Upper lobe of right lung (tissue), 1 donor: Measurements from ENCODE around the gene UBA6. TPM values are rescaled to one million over a fixed set of nuclear protein-coding genes. Genes with fewer than 3 reads are reported as not detected.
A peak's percentile ranks its signal among the peaks of the same experiment; 100 is the strongest.

ENCODE experiments used
- ATAC-seq: fragments of 200-7000 bp; cut with Tn5 transposase; one replicate; pipeline ENCODE4 v1.9.1; 2020; ENCODE audit warnings: mild to moderate bottlenecking, moderate library complexity
- DNase-seq: peaks from one replicate; pipeline ENCODE4 v3.0.0-alpha.2; 2020
- H3K27ac ChIP-seq: fragments of 200-600 bp; one replicate; pipeline ENCODE4 v1.8.0; 2022
- H3K27me3 ChIP-seq: fragments of 200-600 bp; one replicate; pipeline ENCODE4 v1.8.0; 2022; ENCODE audit warnings: mild to moderate bottlenecking
- H3K36me3 ChIP-seq: fragments of 200-600 bp; one replicate; pipeline ENCODE4 v1.8.0; 2022
- H3K4me1 ChIP-seq: fragments of 200-600 bp; one replicate; pipeline ENCODE4 v1.8.0; 2022
- H3K4me3 ChIP-seq: fragments of 200-600 bp; one replicate; pipeline ENCODE4 v1.8.0; 2022; ENCODE audit warnings: mild to moderate bottlenecking
- H3K9me3 ChIP-seq: fragments of 200-600 bp; one replicate; pipeline ENCODE4 v1.8.0; 2022
- intact Hi-C: fragments of 100-400 bp; cut with DNase I; formaldehyde crosslinking; loops from one replicate; pipeline ENCODE4 v1.11.0; 2022
- total RNA-seq: library from RNA; stranded (reverse); fragmentation: NEBNext Ultra II Directional; extraction: Animal tissue kit (Norgen Biotek cat#: 25700); gene quantifications from one replicate; pipeline ENCODE4 v1.2.1, GENCODE V29; 2021
- TF ChIP-seq, protein P1 (sequence below): fragments of 200-600 bp; IDR thresholded peaks from one replicate; pipeline ENCODE4 v1.8.0; 2022; ENCODE audit warnings: antibody characterized with exemption
- donor health status: DM: no; HTN: yes; CAD: no; lungs with severe emphysema.

UBA6 gene
- total RNA-seq, 1 donor from 2014 or later = 48.5 TPM

DNA sequence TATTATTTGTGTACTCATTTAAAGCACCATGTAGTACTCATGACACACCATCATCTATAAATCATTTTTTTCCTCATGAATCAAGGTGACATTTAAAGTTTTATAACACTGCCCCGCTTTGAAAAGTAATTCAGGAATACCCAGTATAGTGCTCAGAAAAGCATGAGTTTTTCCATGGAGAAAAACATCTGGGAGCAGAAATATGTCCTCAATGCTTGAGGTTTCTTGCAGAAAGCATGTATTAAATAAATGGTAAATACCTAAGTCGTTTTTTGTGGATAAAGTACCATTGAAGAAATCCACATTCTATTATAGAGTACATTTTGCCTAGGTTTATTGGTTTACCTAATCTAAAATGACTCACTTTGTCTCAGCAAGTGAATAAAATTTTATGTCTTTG, 66.2 kb downstream of the UBA6 start:
- no peaks in the 10 kb centered on the region for H3K4me1 ChIP-seq
- intact Hi-C loops = no loop called here
- H3K36me3 ChIP-seq = peaks cover 58% of the 10 kb centered on the region
- H3K27me3 ChIP-seq = no peaks in the 10 kb centered on the region
- H3K27ac ChIP-seq = no peak overlapping the region
- no peaks in the 10 kb centered on the region for H3K9me3 ChIP-seq
- TF ChIP-seq, protein P1, sequence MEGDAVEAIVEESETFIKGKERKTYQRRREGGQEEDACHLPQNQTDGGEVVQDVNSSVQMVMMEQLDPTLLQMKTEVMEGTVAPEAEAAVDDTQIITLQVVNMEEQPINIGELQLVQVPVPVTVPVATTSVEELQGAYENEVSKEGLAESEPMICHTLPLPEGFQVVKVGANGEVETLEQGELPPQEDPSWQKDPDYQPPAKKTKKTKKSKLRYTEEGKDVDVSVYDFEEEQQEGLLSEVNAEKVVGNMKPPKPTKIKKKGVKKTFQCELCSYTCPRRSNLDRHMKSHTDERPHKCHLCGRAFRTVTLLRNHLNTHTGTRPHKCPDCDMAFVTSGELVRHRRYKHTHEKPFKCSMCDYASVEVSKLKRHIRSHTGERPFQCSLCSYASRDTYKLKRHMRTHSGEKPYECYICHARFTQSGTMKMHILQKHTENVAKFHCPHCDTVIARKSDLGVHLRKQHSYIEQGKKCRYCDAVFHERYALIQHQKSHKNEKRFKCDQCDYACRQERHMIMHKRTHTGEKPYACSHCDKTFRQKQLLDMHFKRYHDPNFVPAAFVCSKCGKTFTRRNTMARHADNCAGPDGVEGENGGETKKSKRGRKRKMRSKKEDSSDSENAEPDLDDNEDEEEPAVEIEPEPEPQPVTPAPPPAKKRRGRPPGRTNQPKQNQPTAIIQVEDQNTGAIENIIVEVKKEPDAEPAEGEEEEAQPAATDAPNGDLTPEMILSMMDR = no peak
- no peak overlapping the region for H3K4me3 ChIP-seq
- ATAC-seq (no peak), DNase-seq (no peak)

GRCh38 chr4:67632492-67632891, 68.5 kb downstream of the UBA6 start:
- intact Hi-C loops = no loop called here
- no peaks in the 10 kb centered on the region for H3K27me3 ChIP-seq
- DNase-seq = no peak
- H3K4me1 ChIP-seq = no peaks in the 10 kb centered on the region
- no peak overlapping the region for H3K27ac ChIP-seq
- peak; percentile 78 for ATAC-seq
- no peaks in the 10 kb centered on the region for H3K9me3 ChIP-seq
- H3K4me3 ChIP-seq = no peak overlapping the region
- TF ChIP-seq, protein P1 = no peak
- H3K36me3 ChIP-seq = peaks cover 58% of the 10 kb centered on the region

DNA sequence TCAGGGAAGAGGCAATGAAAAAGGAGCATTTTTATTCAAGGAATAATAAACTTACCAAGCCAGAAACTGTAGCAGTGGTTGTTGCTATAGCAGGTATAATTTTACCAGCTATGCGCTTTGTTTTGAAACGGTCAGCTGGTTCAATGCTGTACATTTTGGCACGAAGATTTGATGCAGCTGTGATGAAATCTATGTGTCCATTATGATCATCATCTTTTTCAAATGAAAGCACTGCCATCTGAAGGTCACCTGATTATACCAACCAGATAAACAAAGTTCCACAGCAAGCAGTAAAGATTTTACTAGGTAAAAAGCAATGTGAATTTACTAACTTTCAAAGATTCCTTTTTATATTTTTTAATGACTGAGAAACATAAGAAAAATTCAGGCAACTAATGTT, 76.0 kb downstream of the UBA6 start:
- DNase-seq (no peak), ATAC-seq (no peak)
- H3K4me3 ChIP-seq = no peak overlapping the region
- intact Hi-C loops = no loop called here
- H3K36me3 ChIP-seq = peaks cover 82% of the 10 kb centered on the region
- H3K27me3 ChIP-seq = no peaks in the 10 kb centered on the region
- H3K9me3 ChIP-seq = no peaks in the 10 kb centered on the region
- TF ChIP-seq, protein P1 = no peak
- no peaks in the 10 kb centered on the region for H3K4me1 ChIP-seq
- H3K27ac ChIP-seq = no peak overlapping the region

DNA sequence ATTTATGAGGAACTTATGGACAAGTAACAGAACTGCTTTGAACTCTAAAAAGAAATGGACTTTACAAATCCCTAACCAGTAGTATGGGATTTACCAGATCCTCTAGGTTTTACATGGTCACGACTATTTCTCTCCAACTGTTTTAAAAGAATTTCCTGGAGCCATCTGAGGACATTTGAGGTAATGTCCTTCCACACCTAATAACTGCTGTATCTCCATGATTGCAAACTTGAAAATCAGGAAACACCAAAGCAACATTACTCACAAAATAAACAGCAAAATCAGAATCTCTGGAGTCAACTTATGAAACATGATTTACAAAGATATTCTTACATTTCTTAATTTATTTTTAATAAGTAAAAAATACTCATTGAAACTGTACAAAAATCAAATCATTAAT, 84.5 kb downstream of the UBA6 start:
- Histone ChIP-seq H3K27ac (no peak overlapping the region), H3K36me3 (peaks cover 38% of the 10 kb centered on the region), H3K27me3 (no peaks in the 10 kb centered on the region), H3K4me3 (no peak overlapping the region), H3K4me1 (no peaks in the 10 kb centered on the region), H3K9me3 (no peaks in the 10 kb centered on the region)
- TF ChIP-seq, protein P1 = no peak
- intact Hi-C loops = no loop called here
- DNase-seq = no peak
- ATAC-seq = no peak

DNA sequence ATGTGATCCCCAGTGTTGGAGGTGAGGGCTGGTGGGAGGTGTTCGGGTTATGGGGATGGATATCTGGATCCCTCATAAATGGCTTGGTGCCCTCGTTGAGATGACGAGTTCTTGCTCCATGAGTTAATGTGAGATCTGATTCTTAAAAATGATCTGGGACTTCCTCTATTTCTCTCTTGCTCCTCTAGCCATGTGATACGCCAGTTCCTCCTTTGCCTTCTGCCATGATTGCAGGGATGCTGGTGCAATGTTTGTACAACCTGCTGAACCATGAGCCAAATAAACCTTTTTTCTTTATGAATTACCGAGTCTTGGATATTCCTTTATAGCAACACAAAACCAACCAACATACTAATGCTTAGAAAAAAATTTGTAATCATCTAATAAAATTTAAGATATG, 85.8 kb downstream of the UBA6 start:
- Histone ChIP-seq H3K36me3 (peaks cover 24% of the 10 kb centered on the region), H3K9me3 (no peaks in the 10 kb centered on the region), H3K4me1 (no peaks in the 10 kb centered on the region), H3K27ac (no peak overlapping the region), H3K27me3 (no peaks in the 10 kb centered on the region), H3K4me3 (no peak overlapping the region)
- ATAC-seq = peak; percentile 41
- intact Hi-C loops = no loop called here
- DNase-seq = no peak
- TF ChIP-seq, protein P1 = no peak

DNA sequence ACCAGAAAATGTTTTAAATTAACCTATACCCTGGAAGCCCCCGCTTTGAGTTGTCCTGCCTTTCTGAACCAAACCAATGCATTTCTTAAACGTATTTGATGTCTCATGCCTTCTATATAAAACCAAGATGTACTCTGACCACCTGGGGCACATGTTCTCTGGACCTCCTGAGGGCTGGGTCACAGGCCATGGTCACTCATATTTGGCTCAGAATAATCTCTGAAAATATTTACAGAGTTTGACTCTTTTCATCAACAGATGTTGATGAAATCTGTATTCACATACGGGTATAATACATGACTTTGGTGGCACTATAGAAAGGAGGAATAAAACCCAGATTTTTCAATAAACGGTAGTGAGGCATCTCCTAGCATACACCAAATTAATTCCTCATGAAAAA, 86.8 kb downstream of the UBA6 start:
- H3K36me3 ChIP-seq = peaks cover 16% of the 10 kb centered on the region
- DNase-seq (no peak), ATAC-seq (no peak)
- no peaks in the 10 kb centered on the region for H3K4me1 ChIP-seq
- no peaks in the 10 kb centered on the region for H3K9me3 ChIP-seq
- TF ChIP-seq, protein P1 = no peak
- H3K4me3 ChIP-seq = no peak overlapping the region
- H3K27me3 ChIP-seq = no peaks in the 10 kb centered on the region
- intact Hi-C loops = no loop called here
- no peak overlapping the region for H3K27ac ChIP-seq
